Chondrocyte (in vitro differentiated cells): ENCODE data around the gene PCDHGA12. TPM values are rescaled to one million over a fixed set of nuclear protein-coding genes. Genes with fewer than 3 reads are reported as not detected.
A peak's percentile ranks its signal among the peaks of the same experiment; 100 is the strongest.
"Not testable (repeated sequence)": the region's sequence is repeated elsewhere in the genome, so short reads cannot be mapped to it uniquely, and the experiment has no call there.

ENCODE experiments used
- DNase-seq: peaks from one replicate; pipeline ENCODE4 v3.0.0; 2021; ENCODE audit warnings: mixed read lengths, low spot score
- H3K27ac Mint-ChIP-seq: one replicate; pipeline ENCODE4 v1.8.0; 2021; ENCODE audit warnings: mild to moderate bottlenecking, moderate library complexity, mixed read lengths; ENCODE audit not compliant: unreplicated experiment
- H3K27me3 Mint-ChIP-seq: 2 replicates; pipeline ENCODE4 v1.8.0; 2021; ENCODE audit warnings: low read depth, mixed read lengths
- H3K36me3 Mint-ChIP-seq: 2 replicates; pipeline ENCODE4 v1.8.0; 2021; ENCODE audit warnings: low read depth, mixed read lengths
- H3K4me1 Mint-ChIP-seq: 2 replicates; pipeline ENCODE4 v1.8.0; 2021; ENCODE audit warnings: low read depth, mild to moderate bottlenecking, mixed read lengths
- H3K4me3 Mint-ChIP-seq: one replicate; pipeline ENCODE4 v1.8.0; 2021; ENCODE audit warnings: mild to moderate bottlenecking, moderate library complexity, mixed read lengths; ENCODE audit not compliant: unreplicated experiment
- H3K9me3 Mint-ChIP-seq: 2 replicates; pipeline ENCODE4 v1.8.0; 2021; ENCODE audit warnings: low read depth, mixed read lengths
- CTCF ChIP-seq: fragments of 200-600 bp; sonication (generic); IDR thresholded peaks from 2 replicates; pipeline ENCODE4 v1.5.0; 2021; ENCODE audit warnings: antibody characterized with exemption, mild to moderate bottlenecking, moderate library complexity
- total RNA-seq: library from RNA; stranded (reverse); gene quantifications from 3 replicates; pipeline ENCODE4 v1.2.1, GENCODE V29; 2021

PCDHGA12 gene
- total RNA-seq, 1 donor from 2014 or later, result 0.75 TPM

GRCh38 chr5:141402553-141403243 lies 27.6 kb upstream of the PCDHGA12 start, which contains the start of gene PCDHGA9:
Gene PCDHGA9 (plus strand): TSS chr5:141402778. CDS start chr5:141402953, 175 bp downstream.
- TF ChIP-seq CTCF, result peak; percentile 46
- Mint-ChIP-seq H3K27ac (no peak within 1 kb of the TSS), H3K4me1 (peaks cover 4% of the 10 kb centered on the region), H3K4me3 (no peak within 1 kb of the TSS), H3K9me3 (peaks cover 22% of the 10 kb centered on the region), H3K27me3 (no peaks in the 10 kb centered on the region), H3K36me3 (peaks cover 13% of the 10 kb centered on the region)
- no peak for DNase-seq

GRCh38 chr5:141403387-141403786 lies 26.9 kb upstream of the PCDHGA12 start:
- H3K27me3 Mint-ChIP-seq, result no peaks in the 10 kb centered on the region
- no peak for DNase-seq
- H3K27ac Mint-ChIP-seq, result no peak overlapping the region
- TF ChIP-seq CTCF, result no peak
- H3K4me3 Mint-ChIP-seq, result no peak overlapping the region
- peaks cover 18% of the 10 kb centered on the region for H3K36me3 Mint-ChIP-seq
- peaks cover 9% of the 10 kb centered on the region for H3K4me1 Mint-ChIP-seq
- peaks cover 25% of the 10 kb centered on the region for H3K9me3 Mint-ChIP-seq

- H3K27me3 Mint-ChIP-seq, DNase-seq: not testable (repeated sequence)
- H3K27ac Mint-ChIP-seq, result peak within 1 kb of the TSS; percentile 98
- peaks cover 34% of the 10 kb centered on the region for H3K36me3 Mint-ChIP-seq
- peaks cover 32% of the 10 kb centered on the region for H3K4me1 Mint-ChIP-seq
- H3K9me3 Mint-ChIP-seq, result peaks cover 27% of the 10 kb centered on the region
- TF ChIP-seq CTCF, result peak; percentile 89
- peak within 1 kb of the TSS; percentile 93 for H3K4me3 Mint-ChIP-seq
Measured at GRCh38 chr5:141407790-141408505, 22.4 kb upstream of the PCDHGA12 start, which contains the start of gene PCDHGB6. Gene PCDHGB6 (plus strand): TSS chr5:141408021. CDS start chr5:141408203, 182 bp downstream.

- Mint-ChIP-seq H3K4me1 (peaks cover 41% of the 10 kb centered on the region), H3K4me3 (peak overlapping the region; percentile 93), H3K36me3 (peaks cover 44% of the 10 kb centered on the region), H3K27ac (no peak overlapping the region), H3K27me3 (no peaks in the 10 kb centered on the region), H3K9me3 (peaks cover 36% of the 10 kb centered on the region)
- no peak for DNase-seq
- no peak for TF ChIP-seq CTCF
Measured at GRCh38 chr5:141409598-141410306, 20.6 kb upstream of the PCDHGA12 start.

GRCh38 chr5:141411575-141411974 lies 18.7 kb upstream of the PCDHGA12 start:
- no peak for DNase-seq
- Mint-ChIP-seq H3K4me3 (peak overlapping the region; percentile 50), H3K36me3 (peaks cover 53% of the 10 kb centered on the region), H3K4me1 (peaks cover 41% of the 10 kb centered on the region), H3K9me3 (peaks cover 44% of the 10 kb centered on the region), H3K27me3 (no peaks in the 10 kb centered on the region), H3K27ac (peak overlapping the region; percentile 70)
- no peak for TF ChIP-seq CTCF
